Measurements from ENCODE around the gene ITGAD.

DNA sequence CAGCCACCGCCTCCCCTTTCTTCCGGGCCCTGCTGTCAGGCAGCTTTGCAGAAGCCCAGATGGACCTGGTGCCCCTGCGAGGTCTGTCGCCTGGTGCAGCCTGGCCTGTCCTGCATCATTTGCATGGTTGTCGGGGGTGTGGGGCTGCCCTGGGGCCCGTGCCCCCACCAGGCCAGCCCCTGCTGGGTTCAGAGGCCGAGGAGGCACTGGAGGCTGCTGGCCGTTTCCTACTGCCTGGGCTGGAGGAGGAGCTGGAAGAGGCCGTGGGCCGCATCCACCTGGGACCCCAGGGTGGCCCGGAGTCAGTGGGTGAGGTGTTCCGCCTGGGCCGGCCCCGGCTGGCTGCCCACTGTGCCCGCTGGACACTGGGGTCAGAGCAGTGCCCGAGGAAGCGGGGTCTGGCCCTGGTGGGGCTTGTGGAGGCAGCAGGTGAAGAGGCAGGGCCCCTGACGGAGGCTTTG lies 73.3 kb downstream of the ITGAD start:
- TF ChIP-seq, protein P1, sequence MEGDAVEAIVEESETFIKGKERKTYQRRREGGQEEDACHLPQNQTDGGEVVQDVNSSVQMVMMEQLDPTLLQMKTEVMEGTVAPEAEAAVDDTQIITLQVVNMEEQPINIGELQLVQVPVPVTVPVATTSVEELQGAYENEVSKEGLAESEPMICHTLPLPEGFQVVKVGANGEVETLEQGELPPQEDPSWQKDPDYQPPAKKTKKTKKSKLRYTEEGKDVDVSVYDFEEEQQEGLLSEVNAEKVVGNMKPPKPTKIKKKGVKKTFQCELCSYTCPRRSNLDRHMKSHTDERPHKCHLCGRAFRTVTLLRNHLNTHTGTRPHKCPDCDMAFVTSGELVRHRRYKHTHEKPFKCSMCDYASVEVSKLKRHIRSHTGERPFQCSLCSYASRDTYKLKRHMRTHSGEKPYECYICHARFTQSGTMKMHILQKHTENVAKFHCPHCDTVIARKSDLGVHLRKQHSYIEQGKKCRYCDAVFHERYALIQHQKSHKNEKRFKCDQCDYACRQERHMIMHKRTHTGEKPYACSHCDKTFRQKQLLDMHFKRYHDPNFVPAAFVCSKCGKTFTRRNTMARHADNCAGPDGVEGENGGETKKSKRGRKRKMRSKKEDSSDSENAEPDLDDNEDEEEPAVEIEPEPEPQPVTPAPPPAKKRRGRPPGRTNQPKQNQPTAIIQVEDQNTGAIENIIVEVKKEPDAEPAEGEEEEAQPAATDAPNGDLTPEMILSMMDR (IDR thresholded peaks at IDR 0.05; ENCODE audit: low read depth, low read length) = no peak
- TF ChIP-seq EZH2phosphoT487 (IDR thresholded peaks at IDR 0.05; ENCODE audit: low read depth) = no peak

Measured in OCI-LY3 (cell line).